OCI-LY1 (cell line): ENCODE data around the gene LRRC63.

Experiments
- H2AFZ ChIP-seq: fragments of 200-600 bp; sonication (generic), shearing (Covaris generic); 2 replicates; pipeline ENCODE4 v1.6.0; 2014; ENCODE audit warnings: antibody characterized with exemption, mild to moderate bottlenecking, low read length
- H3F3A ChIP-seq: fragments of 200-600 bp; sonication (generic), shearing (Covaris generic); 2 replicates; pipeline ENCODE4 v1.6.0; 2014; ENCODE audit warnings: mild to moderate bottlenecking, antibody characterized with exemption, low read length, moderate library complexity; ENCODE audit not compliant: insufficient read depth
- H3K27ac ChIP-seq: fragments of 200-600 bp; sonication (generic); 2 replicates; pipeline ENCODE4 v1.5.1; 2014; ENCODE audit warnings: low read length, mixed run types, mild to moderate bottlenecking, low read depth; ENCODE audit not compliant: poor library complexity, severe bottlenecking
- H3K27me3 ChIP-seq: fragments of 200-600 bp; sonication (generic); 2 replicates; pipeline ENCODE4 v1.6.0; 2014; ENCODE audit warnings: antibody characterized with exemption, mild to moderate bottlenecking, low read length, moderate library complexity; ENCODE audit not compliant: insufficient read depth
- H3K36me3 ChIP-seq: fragments of 200-600 bp; sonication (generic); 2 replicates; pipeline ENCODE4 v1.6.1; 2014; ENCODE audit warnings: mild to moderate bottlenecking, antibody characterized with exemption, low read length, moderate library complexity, mixed read lengths; ENCODE audit not compliant: insufficient read depth
- H3K4me1 ChIP-seq: fragments of 200-600 bp; sonication (generic); 2 replicates; pipeline ENCODE4 v1.5.1; 2014; ENCODE audit warnings: mild to moderate bottlenecking, low read length, moderate library complexity; ENCODE audit not compliant: insufficient read depth, severe bottlenecking
- H3K4me2 ChIP-seq: fragments of 200-600 bp; sonication (generic), shearing (Covaris generic); 2 replicates; pipeline ENCODE4 v1.6.1; 2014; ENCODE audit warnings: low read length
- H3K4me3 ChIP-seq: fragments of 200-600 bp; sonication (generic); 2 replicates; pipeline ENCODE4 v1.5.1; 2014; ENCODE audit warnings: low read length, low read depth, mild to moderate bottlenecking, mixed read lengths; ENCODE audit not compliant: poor library complexity, severe bottlenecking
- H3K79me2 ChIP-seq: fragments of 200-600 bp; shearing (Covaris generic); 2 replicates; pipeline ENCODE4 v1.6.1; 2016; ENCODE audit warnings: mixed run types, low read length, mixed read lengths; ENCODE audit not compliant: insufficient read depth
- H3K9ac ChIP-seq: fragments of 200-600 bp; sonication (generic), shearing (Covaris generic); 2 replicates; pipeline ENCODE4 v1.6.1; 2014; ENCODE audit warnings: mild to moderate bottlenecking, low read length, mixed read lengths
- H3K9me2 ChIP-seq: fragments of 200-600 bp; sonication (generic), shearing (Covaris generic); 2 replicates; pipeline ENCODE4 v1.6.1; 2014; ENCODE audit warnings: low read depth, mild to moderate bottlenecking, low read length, mixed read lengths
- H3K9me3 ChIP-seq: fragments of 200-600 bp; shearing (Covaris generic); 2 replicates; pipeline ENCODE4 v1.6.1; 2014; ENCODE audit warnings: low read length, mixed read lengths
- H4K20me1 ChIP-seq: fragments of 200-600 bp; sonication (generic), shearing (Covaris generic); 2 replicates; pipeline ENCODE4 v1.6.0; 2016; ENCODE audit warnings: mild to moderate bottlenecking, low read length; ENCODE audit not compliant: insufficient read depth
- CTCF ChIP-seq: fragments of 200-600 bp; sonication (generic), shearing (Covaris generic); IDR thresholded peaks from 2 replicates; pipeline ENCODE4 v1.5.1; 2017; ENCODE audit warnings: mild to moderate bottlenecking, antibody characterized with exemption, low read length, moderate library complexity, mixed read lengths
- EZH2 ChIP-seq: fragments of 200-600 bp; sonication (generic), shearing (Covaris generic); IDR thresholded peaks from 2 replicates; pipeline ENCODE4 v1.8.0; 2017; ENCODE audit warnings: borderline replicate concordance, mixed run types, mild to moderate bottlenecking, antibody characterized with exemption, low read length, moderate library complexity, mixed read lengths

Gene LRRC63

GRCh38 chr13:46207828-46208227 is 3.9 kb upstream of the LRRC63 start:
- H2AFZ ChIP-seq: no peak overlapping the region
- peaks cover 14% of the 10 kb centered on the region for H3K4me1 ChIP-seq
- H3F3A ChIP-seq: no peaks in the 10 kb centered on the region
- no peak overlapping the region for H3K4me2 ChIP-seq
- no peaks in the 10 kb centered on the region for H3K36me3 ChIP-seq
- H3K4me3 ChIP-seq: no peak overlapping the region
- no peaks in the 10 kb centered on the region for H3K79me2 ChIP-seq
- no peaks in the 10 kb centered on the region for H3K27me3 ChIP-seq
- no peak overlapping the region for H3K27ac ChIP-seq
- H3K9me2 ChIP-seq: no peaks in the 10 kb centered on the region
- TF ChIP-seq CTCF: no peak
- TF ChIP-seq EZH2: no peak
- no peaks in the 10 kb centered on the region for H3K9me3 ChIP-seq
- no peaks in the 10 kb centered on the region for H4K20me1 ChIP-seq
- no peak overlapping the region for H3K9ac ChIP-seq

GRCh38 chr13:46210362-46211083 is 1.2 kb upstream of the LRRC63 start:
- H2AFZ ChIP-seq: no peak overlapping the region
- H3K27ac ChIP-seq: no peak overlapping the region

GRCh38 chr13:46211116-46211482 is 629 bp upstream of the LRRC63 start:
- Histone ChIP-seq H4K20me1 (no peaks in the 10 kb centered on the region), H3K4me1 (peaks cover 14% of the 10 kb centered on the region), H3K36me3 (no peaks in the 10 kb centered on the region), H3K27me3 (no peaks in the 10 kb centered on the region), H3F3A (no peaks in the 10 kb centered on the region), H3K4me2 (peak overlapping the region; percentile 81), H3K27ac (no peak overlapping the region), H3K9me3 (no peaks in the 10 kb centered on the region), H3K9ac (peak overlapping the region; percentile 28; the same call in 1 of the 2 replicates), H3K79me2 (no peaks in the 10 kb centered on the region), H3K9me2 (no peaks in the 10 kb centered on the region), H3K4me3 (peak overlapping the region; percentile 53), H2AFZ (0 out of 2 replicates have a peak overlapping the region, but pooled peaks have one; percentile 9)
- no peak for TF ChIP-seq CTCF
- no peak for TF ChIP-seq EZH2

More at GRCh38 chr13:46210362-46211083, 1.2 kb upstream of the LRRC63 start:
- H3K4me2 ChIP-seq: no peak overlapping the region; the same call in 1 of the 2 replicates
- TF ChIP-seq EZH2 (no peak), CTCF (no peak)
- H3K79me2 ChIP-seq: no peaks in the 10 kb centered on the region
- no peaks in the 10 kb centered on the region for H3K9me2 ChIP-seq
- no peaks in the 10 kb centered on the region for H3K36me3 ChIP-seq
- H3K4me1 ChIP-seq: peaks cover 14% of the 10 kb centered on the region
- H3K4me3 ChIP-seq: no peak overlapping the region
- no peaks in the 10 kb centered on the region for H4K20me1 ChIP-seq
- no peaks in the 10 kb centered on the region for H3K27me3 ChIP-seq
- H3K9ac ChIP-seq: no peak overlapping the region
- no peaks in the 10 kb centered on the region for H3K9me3 ChIP-seq
- no peaks in the 10 kb centered on the region for H3F3A ChIP-seq
